HL-60 (cell line): ENCODE results near the gene ZCCHC24.

Experiments used
- DNase-seq, 2 experiments: peaks; one replicate each; pipeline ENCODE4 v3.0.0-alpha.2; 2010 to 2020; ENCODE audit warnings: low read depth in 1 of 2, low spot score in 1 of 2
- H3K27ac ChIP-seq: fragments of 250-450 bp; sonication (Bioruptor Pico); replicated peaks from 2 replicates; pipeline ENCODE4 v1.5.1; 2020; ENCODE audit warnings: mild to moderate bottlenecking, moderate library complexity
- H3K27me3 ChIP-seq: fragments of 250-450 bp; sonication (Bioruptor Pico); 2 replicates; pipeline ENCODE4 v1.5.1; 2021; ENCODE audit warnings: mild to moderate bottlenecking, moderate library complexity; ENCODE audit not compliant: insufficient read depth, poor library complexity, severe bottlenecking
- H3K4me3 ChIP-seq: replicated peaks from 2 replicates; pipeline ENCODE4 v1.5.1; 2011; ENCODE audit warnings: mild to moderate bottlenecking, control low read depth, low read length; ENCODE audit not compliant: insufficient read depth
- CTCF ChIP-seq: IDR thresholded peaks from one replicate; pipeline ENCODE4 v1.5.1; 2011; ENCODE audit warnings: low read length, control low read depth, inconsistent platforms; ENCODE audit not compliant: insufficient read depth
- GABPA ChIP-seq: IDR thresholded peaks from 2 replicates; pipeline ENCODE4 v1.6.1; 2012; ENCODE audit warnings: low read depth
- POLR2AphosphoS5 ChIP-seq: IDR thresholded peaks from 2 replicates; pipeline ENCODE4 v1.6.1; 2012; ENCODE audit warnings: low read depth
- REST ChIP-seq: IDR thresholded peaks from 2 replicates; pipeline ENCODE4 v1.6.1; 2012; ENCODE audit warnings: low read depth; ENCODE audit not compliant: insufficient replicate concordance
- SPI1 ChIP-seq: IDR thresholded peaks from 2 replicates; pipeline ENCODE4 v1.6.1; 2012; ENCODE audit warnings: low read depth, mild to moderate bottlenecking, borderline replicate concordance

The ZCCHC24 gene

DNA sequence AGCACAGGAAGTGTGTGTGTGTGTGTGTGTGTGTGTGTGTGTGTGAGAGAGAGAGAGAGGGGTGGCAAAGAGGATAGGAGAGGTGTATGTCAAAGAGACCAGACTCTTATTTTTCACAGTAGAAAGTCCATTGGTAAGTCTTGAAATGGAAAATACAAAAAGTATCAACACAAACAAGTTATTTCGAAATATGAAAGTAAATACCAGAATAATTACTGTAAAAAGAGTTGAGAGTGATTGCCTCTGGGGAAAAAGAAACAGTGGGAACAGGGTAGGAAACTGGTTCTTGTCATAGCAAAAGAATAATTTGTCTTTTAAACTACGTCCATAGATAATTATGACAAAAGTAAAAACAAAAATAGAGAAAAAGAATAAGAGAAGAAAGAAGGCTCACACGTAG is 37.9 kb upstream of the ZCCHC24 start:
- no peak for DNase-seq
- H3K27me3 ChIP-seq: no peaks in the 10 kb centered on the region
- no peak overlapping the region for H3K27ac ChIP-seq
- no peak for TF ChIP-seq REST
- TF ChIP-seq SPI1: no peak
- TF ChIP-seq CTCF: no peak
- TF ChIP-seq GABPA: no peak
- TF ChIP-seq POLR2AphosphoS5: no peak
- H3K4me3 ChIP-seq: no peak overlapping the region

- H3K27ac ChIP-seq: no peak overlapping the region
- DNase-seq: no peak
- H3K27me3 ChIP-seq: no peaks in the 10 kb centered on the region
- TF ChIP-seq SPI1 (no peak), GABPA (no peak), REST (no peak), POLR2AphosphoS5 (no peak), CTCF (no peak)
- H3K4me3 ChIP-seq: no peak overlapping the region
Observed at GRCh38 chr10:79482741-79483140, 37.3 kb upstream of the ZCCHC24 start.

- DNase-seq: no peak
- no peaks in the 10 kb centered on the region for H3K27me3 ChIP-seq
- H3K27ac ChIP-seq: no peak overlapping the region
- TF ChIP-seq REST: no peak
- no peak for TF ChIP-seq SPI1
- H3K4me3 ChIP-seq: no peak overlapping the region
Observed at GRCh38 chr10:79482304-79482703, 36.9 kb upstream of the ZCCHC24 start.
